ENCODE data around the gene COL23A1.

The COL23A1 gene

GRCh38 chr5:178572617-178573016 is 17.6 kb downstream of the COL23A1 start:
- H3K4me3 ChIP-seq (replicated peaks; ENCODE audit: low read depth, low read length), result no peak overlapping the region
- no peak for DNase-seq (ENCODE audit: extremely low read depth, low read depth)
- no peak for TF ChIP-seq CTCF (IDR thresholded peaks at IDR 0.05; ENCODE audit: low read depth, low read length, missing control alignments)

- no peak for DNase-seq (ENCODE audit: extremely low read depth, low read depth)
- no peak for TF ChIP-seq CTCF (IDR thresholded peaks at IDR 0.05; ENCODE audit: low read depth, low read length, missing control alignments)
- H3K4me3 ChIP-seq (replicated peaks; ENCODE audit: low read depth, low read length), result no peak overlapping the region
Measured at GRCh38 chr5:178569485-178569884, 20.7 kb downstream of the COL23A1 start.

GRCh38 chr5:178564811-178565550 is 25.2 kb downstream of the COL23A1 start:
- TF ChIP-seq CTCF (IDR thresholded peaks at IDR 0.05; ENCODE audit: low read depth, low read length, missing control alignments), result no peak
- no peak overlapping the region for H3K4me3 ChIP-seq (replicated peaks; ENCODE audit: low read depth, low read length)
- DNase-seq (ENCODE audit: extremely low read depth, low read depth), result no peak

- no peak overlapping the region for H3K4me3 ChIP-seq (replicated peaks; ENCODE audit: low read depth, low read length)
- no peak for TF ChIP-seq CTCF (IDR thresholded peaks at IDR 0.05; ENCODE audit: low read depth, low read length, missing control alignments)
- DNase-seq (ENCODE audit: extremely low read depth, low read depth), result no peak
Measured at GRCh38 chr5:178564397-178564796, 25.8 kb downstream of the COL23A1 start.

- TF ChIP-seq CTCF (IDR thresholded peaks at IDR 0.05; ENCODE audit: low read depth, low read length, missing control alignments), result no peak
Measured at GRCh38 chr5:178563621-178564020, 26.6 kb downstream of the COL23A1 start.

GRCh38 chr5:178561746-178562264 is 28.4 kb downstream of the COL23A1 start:
- no peak for TF ChIP-seq CTCF (IDR thresholded peaks at IDR 0.05; ENCODE audit: low read depth, low read length, missing control alignments)
- no peak for DNase-seq (ENCODE audit: extremely low read depth, low read depth)
- H3K4me3 ChIP-seq (replicated peaks; ENCODE audit: low read depth, low read length), result no peak overlapping the region

More at GRCh38 chr5:178563621-178564020, 26.6 kb downstream of the COL23A1 start:
- H3K4me3 ChIP-seq (replicated peaks; ENCODE audit: low read depth, low read length), result no peak overlapping the region
- no peak for DNase-seq (ENCODE audit: extremely low read depth, low read depth)
